VCaP (cell line): ENCODE data around the gene CDH1.

Experiments used
- H3K27ac ChIP-seq: fragments of 450-650 bp; 2 replicates; pipeline ENCODE4 v1.5.1; 2017
- CTCF ChIP-seq: fragments of 450-650 bp; conservative IDR thresholded peaks from 2 replicates; pipeline ENCODE4 v1.5.1; 2017; ENCODE audit warnings: mild to moderate bottlenecking, moderate library complexity

The CDH1 gene

GRCh38 chr16:68790944-68791343, 53.9 kb downstream of the CDH1 start:
- no peak for TF ChIP-seq CTCF
- no peak overlapping the region for H3K27ac ChIP-seq

- TF ChIP-seq CTCF: no peak
- no peak overlapping the region for H3K27ac ChIP-seq
These were observed 55.6 kb downstream of the CDH1 start for GRCh38 chr16:68792465-68793324.

GRCh38 chr16:68793401-68793857, 56.3 kb downstream of the CDH1 start:
- H3K27ac ChIP-seq: no peak overlapping the region
- TF ChIP-seq CTCF: no peak

- TF ChIP-seq CTCF: no peak
- H3K27ac ChIP-seq: no peak overlapping the region
These were observed 61.3 kb downstream of the CDH1 start for GRCh38 chr16:68798398-68798797.

GRCh38 chr16:68800257-68800875, 63.3 kb downstream of the CDH1 start:
- peak; percentile 76 for TF ChIP-seq CTCF

GRCh38 chr16:68802190-68802589, 65.1 kb downstream of the CDH1 start:
- TF ChIP-seq CTCF: no peak
- no peak overlapping the region for H3K27ac ChIP-seq

More at GRCh38 chr16:68800257-68800875, 63.3 kb downstream of the CDH1 start:
- H3K27ac ChIP-seq: 0 out of 2 replicates have a peak overlapping the region, but pooled peaks have one; percentile 16

- TF ChIP-seq CTCF: no peak
- H3K27ac ChIP-seq: no peak overlapping the region
These were observed 69.3 kb downstream of the CDH1 start for GRCh38 chr16:68806422-68806821.
